ENCODE measurements around the gene CD36. TPM values are rescaled to one million over a fixed set of nuclear protein-coding genes. Genes with fewer than 3 reads are reported as not detected.

The CD36 gene
- total RNA-seq, 1 donor from 2014 or later: 1.6 TPM

DNA sequence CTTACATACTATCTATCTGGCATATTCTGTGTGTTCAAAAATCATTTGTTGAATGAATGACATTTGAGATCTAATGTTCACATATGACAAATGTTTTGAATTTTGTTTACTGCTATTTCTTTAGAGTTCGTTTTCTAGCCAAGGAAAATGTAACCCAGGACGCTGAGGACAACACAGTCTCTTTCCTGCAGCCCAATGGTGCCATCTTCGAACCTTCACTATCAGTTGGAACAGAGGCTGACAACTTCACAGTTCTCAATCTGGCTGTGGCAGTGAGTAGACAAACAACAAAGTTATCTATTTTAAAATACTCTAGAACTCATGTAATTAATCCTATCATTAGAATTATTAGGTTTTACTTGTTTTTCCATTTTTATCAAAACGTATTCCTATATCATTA, 22.5 kb downstream of the CD36 start:
- H3K4me2 ChIP-seq: no peak overlapping the region
- H3K4me3 ChIP-seq: no peak overlapping the region
- H4K20me1 ChIP-seq (ENCODE audit: low read depth): no peaks in the 10 kb centered on the region
- H3K27ac ChIP-seq: no peak overlapping the region
- H3K36me3 ChIP-seq: no peaks in the 10 kb centered on the region
- H3K9me3 ChIP-seq (ENCODE audit: low read depth): no peaks in the 10 kb centered on the region
- no peak for DNase-seq (ENCODE audit: low spot score)
- no peak overlapping the region for H3K27ac Mint-ChIP-seq
- no peaks in the 10 kb centered on the region for H3K4me1 ChIP-seq
- H3K9ac ChIP-seq: no peak overlapping the region
- no peaks in the 10 kb centered on the region for H3K27me3 ChIP-seq
- H3K9me3 Mint-ChIP-seq: no peaks in the 10 kb centered on the region
- H3K79me2 ChIP-seq (ENCODE audit: low read depth): no peaks in the 10 kb centered on the region
- no peaks in the 10 kb centered on the region for H3K36me3 Mint-ChIP-seq
- H3F3A ChIP-seq (ENCODE audit: low read depth): no peaks in the 10 kb centered on the region
- H2AFZ ChIP-seq (replicated peaks): no peak overlapping the region
- TF ChIP-seq EZH2 (IDR thresholded peaks at IDR 0.05): no peak
- no peak for TF ChIP-seq EZH2phosphoT487 (IDR thresholded peaks at IDR 0.05)
- no peak overlapping the region for H3K4me3 Mint-ChIP-seq
- H3K27me3 Mint-ChIP-seq (ENCODE audit: insufficient read depth, low read depth): no peaks in the 10 kb centered on the region
- H3K4me1 Mint-ChIP-seq: no peaks in the 10 kb centered on the region

DNA sequence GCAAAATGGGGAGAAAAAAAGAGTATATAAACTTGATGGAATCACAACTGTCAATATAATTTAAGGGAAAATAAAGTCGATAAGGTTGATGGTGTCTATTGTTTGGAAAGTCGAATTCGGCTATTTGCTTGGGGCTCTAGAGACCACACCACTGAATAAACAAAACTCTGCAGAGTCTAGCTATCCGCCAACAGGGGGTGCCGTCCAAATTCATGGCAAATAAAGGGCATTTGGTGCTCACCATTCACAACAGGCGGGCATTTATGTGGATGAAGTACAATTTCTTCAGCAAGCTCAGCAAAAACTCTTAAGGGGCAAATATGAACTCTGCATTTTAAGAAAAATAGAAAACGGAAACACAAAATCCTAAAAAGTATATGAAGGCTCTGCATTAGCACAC, 23.3 kb downstream of the CD36 start:
- no peak overlapping the region for H2AFZ ChIP-seq (replicated peaks)
- no peak overlapping the region for H3K4me3 ChIP-seq
- H3K9ac ChIP-seq: no peak overlapping the region
- Mint-ChIP-seq H3K27me3 (ENCODE audit: insufficient read depth, low read depth) (no peaks in the 10 kb centered on the region), H3K36me3 (no peaks in the 10 kb centered on the region), H3K4me3 (no peak overlapping the region), H3K9me3 (no peaks in the 10 kb centered on the region), H3K27ac (peak overlapping the region; percentile 36), H3K4me1 (no peaks in the 10 kb centered on the region)
- peak; percentile 4 for DNase-seq (ENCODE audit: low spot score)
- TF ChIP-seq, protein P1, sequence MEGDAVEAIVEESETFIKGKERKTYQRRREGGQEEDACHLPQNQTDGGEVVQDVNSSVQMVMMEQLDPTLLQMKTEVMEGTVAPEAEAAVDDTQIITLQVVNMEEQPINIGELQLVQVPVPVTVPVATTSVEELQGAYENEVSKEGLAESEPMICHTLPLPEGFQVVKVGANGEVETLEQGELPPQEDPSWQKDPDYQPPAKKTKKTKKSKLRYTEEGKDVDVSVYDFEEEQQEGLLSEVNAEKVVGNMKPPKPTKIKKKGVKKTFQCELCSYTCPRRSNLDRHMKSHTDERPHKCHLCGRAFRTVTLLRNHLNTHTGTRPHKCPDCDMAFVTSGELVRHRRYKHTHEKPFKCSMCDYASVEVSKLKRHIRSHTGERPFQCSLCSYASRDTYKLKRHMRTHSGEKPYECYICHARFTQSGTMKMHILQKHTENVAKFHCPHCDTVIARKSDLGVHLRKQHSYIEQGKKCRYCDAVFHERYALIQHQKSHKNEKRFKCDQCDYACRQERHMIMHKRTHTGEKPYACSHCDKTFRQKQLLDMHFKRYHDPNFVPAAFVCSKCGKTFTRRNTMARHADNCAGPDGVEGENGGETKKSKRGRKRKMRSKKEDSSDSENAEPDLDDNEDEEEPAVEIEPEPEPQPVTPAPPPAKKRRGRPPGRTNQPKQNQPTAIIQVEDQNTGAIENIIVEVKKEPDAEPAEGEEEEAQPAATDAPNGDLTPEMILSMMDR (IDR thresholded peaks at IDR 0.05): peak; percentile 41
- no peak for TF ChIP-seq EZH2phosphoT487 (IDR thresholded peaks at IDR 0.05)
- no peaks in the 10 kb centered on the region for H3K4me1 ChIP-seq
- no peaks in the 10 kb centered on the region for H3K9me3 ChIP-seq (ENCODE audit: low read depth)
- H3K36me3 ChIP-seq: no peaks in the 10 kb centered on the region
- H3K27ac ChIP-seq: no peak overlapping the region
- H4K20me1 ChIP-seq (ENCODE audit: low read depth): no peaks in the 10 kb centered on the region
- H3K27me3 ChIP-seq: no peaks in the 10 kb centered on the region
- no peaks in the 10 kb centered on the region for H3F3A ChIP-seq (ENCODE audit: low read depth)
- no peaks in the 10 kb centered on the region for H3K79me2 ChIP-seq (ENCODE audit: low read depth)
- no peak overlapping the region for H3K4me2 ChIP-seq

DNA sequence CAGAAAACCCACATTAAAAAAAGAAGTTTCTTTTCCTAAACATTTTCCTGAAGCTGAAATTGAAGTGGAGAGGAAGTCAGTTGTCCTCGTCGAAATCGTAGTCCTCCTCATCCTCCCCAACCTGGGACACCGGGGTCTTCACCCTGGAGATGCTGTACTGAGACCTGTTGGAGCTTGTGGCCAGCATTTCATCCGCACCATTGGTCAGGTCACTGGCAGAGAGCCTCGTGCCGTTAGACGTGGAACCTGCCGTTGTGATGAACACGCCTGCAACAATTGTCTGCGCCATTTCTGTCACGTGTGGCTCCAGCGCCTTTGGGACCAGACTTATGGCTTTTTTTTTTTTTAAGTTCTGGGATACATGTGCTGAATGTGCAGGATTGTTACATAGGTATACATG, 23.8 kb downstream of the CD36 start:
- H3K9ac ChIP-seq: no peak overlapping the region
- H2AFZ ChIP-seq (replicated peaks): no peak overlapping the region
- H3K27me3 ChIP-seq: no peaks in the 10 kb centered on the region
- TF ChIP-seq EZH2 (IDR thresholded peaks at IDR 0.05) (no peak), EZH2phosphoT487 (IDR thresholded peaks at IDR 0.05) (no peak)
- TF ChIP-seq, protein P1 (IDR thresholded peaks at IDR 0.05): no peak
- DNase-seq (ENCODE audit: low spot score): no peak
- Mint-ChIP-seq H3K4me3 (no peak overlapping the region), H3K27me3 (ENCODE audit: insufficient read depth, low read depth) (no peaks in the 10 kb centered on the region), H3K4me1 (no peaks in the 10 kb centered on the region), H3K27ac (no peak overlapping the region), H3K36me3 (no peaks in the 10 kb centered on the region), H3K9me3 (no peaks in the 10 kb centered on the region)
- H3K27ac ChIP-seq: no peak overlapping the region
- no peaks in the 10 kb centered on the region for H3K36me3 ChIP-seq
- no peaks in the 10 kb centered on the region for H3K4me1 ChIP-seq
- no peaks in the 10 kb centered on the region for H3K9me3 ChIP-seq (ENCODE audit: low read depth)
- no peak overlapping the region for H3K4me2 ChIP-seq
- H3K4me3 ChIP-seq: no peak overlapping the region
- no peaks in the 10 kb centered on the region for H4K20me1 ChIP-seq (ENCODE audit: low read depth)
- no peaks in the 10 kb centered on the region for H3F3A ChIP-seq (ENCODE audit: low read depth)
- no peaks in the 10 kb centered on the region for H3K79me2 ChIP-seq (ENCODE audit: low read depth)

DNA sequence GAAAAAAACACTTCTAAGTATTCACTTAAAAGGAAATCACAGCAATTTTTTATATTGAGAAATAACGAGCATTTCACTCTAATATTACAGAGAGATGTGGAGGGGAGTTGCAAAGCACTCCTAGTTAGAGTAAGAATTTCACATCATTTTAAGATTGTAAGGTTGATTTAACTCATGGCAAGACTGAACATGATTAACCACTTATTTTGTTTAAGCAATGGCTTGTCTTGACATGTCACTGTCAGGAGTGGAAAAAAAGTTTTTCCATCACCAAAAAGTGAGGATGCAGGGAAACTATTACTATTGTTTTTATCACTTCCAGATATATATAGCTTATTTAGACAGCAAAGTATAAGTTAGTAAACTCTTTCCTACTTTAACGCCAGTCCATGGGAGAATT, 27.1 kb downstream of the CD36 start:
- H3K36me3 Mint-ChIP-seq: no peaks in the 10 kb centered on the region
- TF ChIP-seq EZH2 (IDR thresholded peaks at IDR 0.05) (no peak), EZH2phosphoT487 (IDR thresholded peaks at IDR 0.05) (no peak)
- TF ChIP-seq, protein P1 (IDR thresholded peaks at IDR 0.05): no peak
- Histone ChIP-seq H2AFZ (replicated peaks) (no peak overlapping the region), H3K27me3 (no peaks in the 10 kb centered on the region), H3K36me3 (no peaks in the 10 kb centered on the region), H3K27ac (no peak overlapping the region), H3K79me2 (ENCODE audit: low read depth) (no peaks in the 10 kb centered on the region), H3K4me3 (no peak overlapping the region), H4K20me1 (ENCODE audit: low read depth) (no peaks in the 10 kb centered on the region), H3K4me2 (no peak overlapping the region), H3K9me3 (ENCODE audit: low read depth) (no peaks in the 10 kb centered on the region), H3K9ac (no peak overlapping the region), H3F3A (ENCODE audit: low read depth) (no peaks in the 10 kb centered on the region), H3K4me1 (no peaks in the 10 kb centered on the region)
- H3K9me3 Mint-ChIP-seq: no peaks in the 10 kb centered on the region
- no peak for DNase-seq (ENCODE audit: low spot score)
- H3K4me3 Mint-ChIP-seq: no peak overlapping the region
- H3K27me3 Mint-ChIP-seq (ENCODE audit: insufficient read depth, low read depth): no peaks in the 10 kb centered on the region
- H3K4me1 Mint-ChIP-seq: no peaks in the 10 kb centered on the region
- H3K27ac Mint-ChIP-seq: no peak overlapping the region
